Midbrain (tissue), 1 donor: Measurements from ENCODE around the gene SLX9.

Experiments
- DNase-seq: peaks from one replicate; lab custom pipeline; 2025; lab: John Stamatoyannopoulos, UW

SLX9 gene, protein sequence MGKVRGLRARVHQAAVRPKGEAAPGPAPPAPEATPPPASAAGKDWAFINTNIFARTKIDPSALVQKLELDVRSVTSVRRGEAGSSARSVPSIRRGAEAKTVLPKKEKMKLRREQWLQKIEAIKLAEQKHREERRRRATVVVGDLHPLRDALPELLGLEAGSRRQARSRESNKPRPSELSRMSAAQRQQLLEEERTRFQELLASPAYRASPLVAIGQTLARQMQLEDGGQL

DNA sequence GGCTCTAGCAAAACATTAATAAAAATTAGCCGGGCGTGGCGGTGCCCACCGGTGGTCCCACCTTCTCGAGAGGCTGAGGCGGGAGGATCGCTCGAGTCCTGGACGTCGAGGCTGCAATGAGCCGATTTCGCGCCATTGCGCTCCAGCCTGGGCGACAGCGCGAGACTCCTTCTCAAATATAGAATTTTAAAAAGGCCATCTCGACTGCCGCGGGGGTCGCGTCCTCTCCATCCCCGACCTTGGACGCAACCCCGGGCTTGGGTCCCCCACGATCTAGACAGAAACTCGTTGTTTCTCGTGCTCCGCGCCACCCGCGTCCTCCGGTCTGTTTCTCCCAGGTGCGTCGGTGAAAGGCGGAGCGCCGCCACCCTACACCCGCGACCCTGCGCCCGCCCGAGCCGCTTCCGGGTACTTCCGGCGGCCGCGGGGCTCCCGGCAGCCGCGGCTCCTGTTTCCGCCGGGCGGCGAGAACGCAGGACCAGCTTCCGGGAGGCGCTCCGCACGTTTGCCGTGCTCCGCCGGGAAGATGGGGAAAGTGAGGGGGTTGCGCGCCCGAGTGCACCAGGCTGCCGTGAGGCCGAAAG is at the start of gene SLX9:
Gene SLX9 (plus strand): TSS at position 498 of the 584 bp plus-strand sequence. CDS start 29 bp downstream, at position 527.
- peak; percentile 70 for DNase-seq

DNA sequence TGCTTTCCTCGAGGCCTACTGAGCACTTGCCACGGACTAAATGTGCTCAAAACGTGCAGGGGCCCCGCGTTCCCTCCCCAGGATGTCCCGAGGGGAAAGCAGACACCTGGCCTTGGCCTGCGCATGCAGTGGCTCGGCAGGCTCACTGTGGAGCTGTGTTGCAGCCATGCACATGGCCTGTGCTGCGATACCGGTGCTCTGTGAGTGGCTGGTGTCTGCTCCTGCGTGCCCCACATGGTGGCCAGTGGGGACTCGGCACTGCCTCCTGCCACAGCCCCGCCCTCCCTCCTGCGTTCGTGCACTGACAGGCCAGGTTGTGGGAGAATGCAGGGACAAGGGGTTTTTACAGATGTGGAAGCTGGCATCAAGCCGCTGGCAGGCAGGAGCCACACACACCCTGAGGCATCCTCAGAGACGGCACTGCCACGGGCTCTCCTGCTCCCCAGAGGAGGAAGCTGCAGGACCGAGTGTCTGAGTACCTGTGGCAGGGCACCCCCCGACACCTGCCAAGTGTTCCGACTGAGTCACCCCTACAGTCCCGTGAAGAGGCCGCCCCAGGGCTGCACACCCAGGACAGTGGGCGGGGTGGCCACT is 49.4 kb upstream of the SLX9 start:
- no peak for DNase-seq

DNA sequence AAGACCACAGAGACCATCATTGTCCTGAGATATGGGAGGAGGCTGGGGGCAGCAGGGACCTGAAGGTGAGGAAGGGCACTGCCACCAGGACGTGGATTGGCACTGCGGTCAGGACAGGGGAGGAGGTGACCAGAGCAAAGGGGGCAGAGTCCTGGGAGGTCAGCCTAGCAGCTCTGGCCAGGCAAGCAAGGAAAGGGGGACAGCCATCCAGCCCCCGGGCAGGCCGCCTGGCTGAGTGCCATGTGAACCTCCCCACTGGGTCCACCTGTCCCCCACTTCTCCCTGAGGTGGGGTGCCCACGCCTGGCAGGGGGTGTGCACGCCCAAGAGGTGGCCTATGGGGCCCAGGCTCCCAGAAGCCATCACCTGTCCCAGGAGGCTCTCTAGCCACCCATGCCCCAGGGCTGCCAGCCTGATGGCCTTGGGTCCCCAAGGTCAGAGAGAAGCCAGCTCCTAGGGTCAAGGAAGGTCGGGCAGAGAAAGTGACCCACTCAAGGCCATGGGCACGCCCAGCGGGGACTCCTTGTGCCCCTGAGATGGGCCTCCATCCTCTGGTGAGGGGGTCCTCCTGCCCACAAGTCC is 48.8 kb upstream of the SLX9 start:
- DNase-seq, result no peak

DNA sequence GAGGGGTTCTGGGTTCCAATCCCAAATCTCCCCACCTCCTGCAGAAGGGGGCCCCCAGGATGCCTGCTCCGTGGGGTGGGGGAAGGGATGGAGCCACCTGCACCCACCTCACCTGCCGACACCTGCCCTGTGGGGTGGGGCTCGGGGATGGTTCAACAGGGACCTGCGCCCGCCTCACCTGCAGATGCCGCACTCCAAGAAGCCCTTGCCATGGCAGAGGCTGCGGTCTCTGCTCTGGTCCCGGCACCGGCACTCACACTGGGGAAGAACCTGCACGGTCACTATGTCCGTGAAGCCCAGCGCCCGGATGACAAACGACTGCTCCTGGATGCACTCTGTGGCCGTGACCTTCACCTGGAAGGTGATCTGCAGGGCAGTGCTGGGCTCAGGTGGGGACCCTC is 48.2 kb upstream of the SLX9 start:
- no peak for DNase-seq

DNA sequence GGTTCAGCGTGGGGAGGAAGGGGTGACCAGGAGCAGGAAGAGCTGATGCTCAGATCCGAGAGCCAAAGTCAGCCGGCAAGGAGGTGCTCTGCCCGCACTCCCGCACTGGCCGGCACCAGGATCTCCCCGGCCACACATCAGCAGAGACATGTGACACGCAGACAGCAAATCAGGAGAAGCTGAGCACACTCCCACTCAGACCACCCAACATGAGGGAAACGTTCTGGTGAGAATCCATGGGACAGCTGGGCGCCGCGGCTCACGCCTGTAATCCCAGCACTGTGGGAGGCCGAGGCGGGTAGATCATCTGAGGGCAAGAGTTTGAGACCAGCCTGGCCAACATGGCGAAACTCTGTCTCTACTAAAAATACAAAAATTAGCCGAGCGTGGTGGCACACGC is 47.7 kb upstream of the SLX9 start:
- no peak for DNase-seq

DNA sequence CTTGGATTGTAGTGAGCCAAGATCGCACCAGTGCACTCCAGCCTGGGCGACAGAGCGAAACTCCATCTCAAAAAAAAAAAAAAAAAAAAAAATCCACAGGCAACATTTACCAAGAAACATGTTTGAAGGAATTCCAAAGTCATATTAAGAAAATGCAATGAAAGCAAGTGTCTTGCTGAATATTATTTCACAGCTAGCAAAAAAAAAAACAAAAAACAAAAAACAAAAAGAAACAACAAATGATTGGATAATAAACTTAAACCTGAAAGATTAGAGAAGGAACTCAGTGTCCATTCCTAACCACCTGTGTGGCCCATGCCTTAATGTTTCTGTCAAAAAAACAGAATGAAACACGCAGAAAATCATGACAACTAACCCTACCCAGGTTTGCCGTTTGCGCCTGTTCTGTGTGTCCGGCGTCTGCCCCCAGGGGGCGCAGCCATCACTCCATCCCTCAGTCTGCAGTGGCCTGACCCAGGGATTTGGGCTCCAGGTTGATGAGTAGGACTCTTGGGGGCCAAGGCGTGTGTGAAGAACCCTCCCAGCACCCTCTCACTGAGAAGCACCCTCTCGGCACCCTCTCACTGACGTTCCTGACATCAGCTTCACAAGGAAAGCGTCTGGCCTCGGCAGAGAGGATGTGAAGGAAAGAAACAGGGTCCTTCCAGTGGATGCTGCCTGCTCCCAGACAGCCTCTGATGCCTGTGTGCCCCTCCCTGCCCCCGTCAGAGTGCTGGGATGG is 47.1 kb upstream of the SLX9 start:
- DNase-seq, result peak; percentile 33

DNA sequence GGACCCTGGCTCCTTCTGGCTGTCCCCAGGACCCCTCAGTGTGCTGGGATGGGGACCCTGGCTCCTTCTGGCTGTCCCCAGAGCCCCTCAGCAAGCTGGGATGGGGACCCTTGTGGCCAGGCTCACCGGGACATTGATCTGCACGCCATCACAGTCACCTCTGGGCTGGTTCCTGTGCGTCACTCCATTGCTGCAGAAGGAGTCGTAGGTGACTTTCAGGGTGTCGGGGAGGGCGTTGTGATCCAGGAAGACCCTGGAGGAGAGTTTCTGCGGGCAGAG is 46.6 kb upstream of the SLX9 start:
- DNase-seq, result no peak

DNA sequence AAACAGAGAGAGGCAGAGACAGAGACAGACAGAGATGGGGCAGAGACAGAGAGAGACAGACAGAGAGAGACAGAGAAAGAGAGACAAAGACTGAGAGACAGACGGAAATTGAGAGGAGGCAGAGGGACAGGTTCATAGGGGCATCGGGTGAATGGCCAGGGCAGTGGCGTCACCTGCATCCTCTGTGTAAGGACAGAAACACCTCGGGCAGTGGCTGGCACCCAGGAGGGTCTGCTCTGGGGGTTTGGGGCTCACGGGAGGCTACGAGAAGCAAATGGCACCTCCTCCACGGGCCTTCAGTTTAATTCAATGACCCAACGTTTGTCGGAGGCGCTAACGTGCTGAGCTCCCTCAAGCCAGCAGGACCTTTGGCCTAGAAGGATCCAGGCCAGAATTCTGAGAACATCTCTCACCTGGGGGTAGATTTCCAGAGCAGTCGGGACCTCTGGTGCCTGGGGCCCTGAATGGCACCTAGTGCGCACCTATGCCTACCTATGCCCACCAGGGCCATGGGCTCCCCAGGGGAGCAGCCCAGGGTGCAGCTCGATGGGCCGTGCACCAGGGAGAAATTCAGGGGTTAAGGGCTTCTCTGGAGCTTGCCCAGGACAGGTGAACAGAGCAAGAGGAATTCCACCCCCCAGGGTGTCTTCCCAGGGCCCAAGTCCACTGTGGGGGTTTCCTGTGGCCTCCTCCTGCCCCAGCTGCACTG is 45.7 kb upstream of the SLX9 start:
- no peak for DNase-seq

DNA sequence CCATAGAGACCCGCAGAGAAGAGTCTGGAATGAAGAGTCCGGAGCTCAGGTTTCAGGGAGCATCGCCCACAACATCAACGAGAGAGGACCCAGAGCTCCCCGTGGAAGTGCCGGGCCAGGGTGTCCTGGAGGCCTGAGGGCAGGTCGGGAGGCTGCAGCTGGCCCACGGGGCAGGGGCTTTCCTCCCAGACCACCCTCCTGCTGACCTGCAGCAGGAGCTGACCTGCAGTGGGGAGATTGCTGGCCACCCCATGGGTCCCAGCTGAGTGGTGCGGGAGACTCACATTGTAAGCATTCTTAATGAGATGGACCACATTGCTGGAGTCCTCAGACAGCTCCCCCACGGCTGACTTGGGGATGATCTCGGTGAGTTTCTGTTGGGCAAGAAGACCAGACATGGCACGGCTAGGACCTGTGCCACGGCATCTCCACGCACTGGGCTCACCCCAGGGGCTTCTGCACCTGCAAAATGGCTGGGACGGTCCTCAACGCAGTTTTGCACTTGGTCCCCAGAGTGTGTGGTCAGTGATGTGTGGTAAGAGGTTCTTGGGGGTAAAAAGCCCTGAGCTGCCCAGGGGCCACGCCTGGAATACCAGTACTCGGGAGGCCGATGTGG is 45.0 kb upstream of the SLX9 start:
- no peak for DNase-seq

DNA sequence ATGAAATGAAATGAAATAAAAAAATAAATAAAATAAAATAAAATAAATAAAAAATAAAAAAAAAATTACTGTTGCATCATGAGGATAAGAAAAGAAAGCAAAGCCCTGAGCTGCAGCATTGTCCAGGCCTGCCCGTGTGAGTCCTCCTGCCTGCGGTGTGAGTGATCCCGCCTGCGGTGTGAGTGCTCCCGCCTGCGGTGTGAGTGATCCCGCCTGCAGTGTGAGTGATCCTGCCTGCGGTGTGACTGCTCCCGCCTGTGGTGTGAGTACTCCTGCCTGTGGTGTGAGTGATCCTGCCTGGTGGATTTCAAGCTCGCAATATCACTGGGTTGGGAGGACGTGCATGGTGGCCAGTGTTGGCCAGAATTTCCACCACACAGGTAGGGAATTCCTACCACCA is 44.0 kb upstream of the SLX9 start:
- DNase-seq, result no peak

DNA sequence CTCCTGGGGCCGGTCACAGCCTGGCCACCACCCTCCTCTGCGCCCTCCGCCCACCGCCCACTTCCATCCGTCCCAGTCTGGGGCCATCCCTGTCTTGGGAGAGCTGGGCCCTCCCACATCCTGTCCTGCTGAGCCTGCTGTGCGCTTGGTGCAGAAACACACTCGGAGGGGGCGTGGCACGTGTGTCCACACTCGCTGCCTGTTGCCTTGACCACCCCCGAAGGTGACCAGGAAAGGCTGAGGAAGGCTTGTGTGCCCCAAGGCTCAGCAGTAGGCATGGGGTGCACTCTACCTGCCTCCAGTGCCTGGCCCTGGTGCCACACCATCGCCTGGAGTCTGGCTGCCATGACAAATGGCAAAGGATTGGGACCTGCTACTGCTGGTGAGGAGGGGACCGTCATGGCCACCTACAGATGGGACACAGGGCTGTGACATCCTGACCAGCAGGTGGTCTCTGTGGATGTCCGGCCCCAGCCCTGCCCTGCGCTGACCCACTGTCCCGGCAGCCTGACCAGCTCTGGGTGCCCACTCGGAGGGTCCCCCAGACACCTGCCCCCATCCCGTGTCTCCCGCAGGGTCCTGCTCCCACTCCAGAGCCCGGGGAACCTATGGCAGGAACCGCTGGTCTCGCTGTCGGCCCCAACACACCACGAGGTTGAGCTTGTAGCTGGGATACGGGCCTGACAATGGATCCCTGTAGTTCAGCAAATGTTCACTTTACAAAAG is 43.1 kb upstream of the SLX9 start:
- no peak for DNase-seq

DNA sequence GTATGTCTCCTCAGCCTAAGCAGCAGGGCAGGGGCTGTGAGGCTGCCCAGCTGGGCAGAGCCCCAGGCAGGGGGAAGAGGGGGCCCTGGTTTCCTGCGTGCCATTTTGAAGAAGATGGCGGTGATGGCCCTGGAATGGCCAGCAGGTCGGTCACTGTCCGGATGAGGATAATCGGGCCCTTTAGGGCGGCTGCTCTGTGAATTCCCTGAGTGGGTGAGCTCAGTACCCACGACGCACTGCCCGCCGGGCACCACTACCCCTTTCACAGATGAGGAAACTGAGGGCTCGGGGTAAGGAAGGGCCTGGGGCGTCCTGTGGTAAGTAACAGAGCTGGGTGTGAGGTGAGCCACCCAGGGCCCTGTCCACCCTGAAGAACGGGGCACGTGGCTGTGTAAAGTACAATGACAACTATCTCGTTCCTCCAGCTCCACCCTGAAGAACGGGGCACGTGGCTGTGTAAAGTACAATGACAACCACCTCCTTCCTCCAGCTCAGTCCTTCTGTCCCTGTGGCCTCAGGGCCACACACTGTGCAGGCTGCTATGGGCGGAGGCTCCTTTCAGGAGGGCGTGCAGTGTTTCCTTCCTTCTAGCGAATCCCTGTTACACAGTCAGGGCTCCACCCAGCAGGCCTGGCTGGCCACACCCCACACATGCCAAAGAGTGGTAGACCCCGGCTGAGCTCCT is 42.4 kb upstream of the SLX9 start:
- DNase-seq, result no peak

DNA sequence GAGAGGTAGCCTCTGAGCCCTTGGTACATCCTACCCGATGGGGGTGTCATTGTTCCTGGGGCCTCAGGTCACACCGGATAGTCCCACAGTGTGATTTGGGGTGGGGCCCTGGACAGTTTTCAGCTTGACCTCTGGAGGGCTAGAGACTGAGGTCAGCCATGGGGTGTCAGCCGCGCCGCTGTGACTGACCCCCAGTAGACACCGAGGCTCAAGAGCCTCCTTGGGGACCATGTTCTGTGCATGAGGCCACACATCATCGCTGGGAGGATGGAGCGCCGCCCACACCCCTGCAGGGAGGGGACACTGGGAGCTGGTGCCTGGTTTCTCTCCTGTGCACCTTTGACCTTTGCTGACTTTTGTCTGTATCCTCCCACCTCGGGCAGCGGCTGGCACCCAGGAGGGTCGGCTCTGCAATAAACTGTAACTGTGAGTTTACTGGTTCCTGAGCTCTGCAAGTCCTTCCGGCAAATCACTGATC is 41.8 kb upstream of the SLX9 start:
- no peak for DNase-seq

DNA sequence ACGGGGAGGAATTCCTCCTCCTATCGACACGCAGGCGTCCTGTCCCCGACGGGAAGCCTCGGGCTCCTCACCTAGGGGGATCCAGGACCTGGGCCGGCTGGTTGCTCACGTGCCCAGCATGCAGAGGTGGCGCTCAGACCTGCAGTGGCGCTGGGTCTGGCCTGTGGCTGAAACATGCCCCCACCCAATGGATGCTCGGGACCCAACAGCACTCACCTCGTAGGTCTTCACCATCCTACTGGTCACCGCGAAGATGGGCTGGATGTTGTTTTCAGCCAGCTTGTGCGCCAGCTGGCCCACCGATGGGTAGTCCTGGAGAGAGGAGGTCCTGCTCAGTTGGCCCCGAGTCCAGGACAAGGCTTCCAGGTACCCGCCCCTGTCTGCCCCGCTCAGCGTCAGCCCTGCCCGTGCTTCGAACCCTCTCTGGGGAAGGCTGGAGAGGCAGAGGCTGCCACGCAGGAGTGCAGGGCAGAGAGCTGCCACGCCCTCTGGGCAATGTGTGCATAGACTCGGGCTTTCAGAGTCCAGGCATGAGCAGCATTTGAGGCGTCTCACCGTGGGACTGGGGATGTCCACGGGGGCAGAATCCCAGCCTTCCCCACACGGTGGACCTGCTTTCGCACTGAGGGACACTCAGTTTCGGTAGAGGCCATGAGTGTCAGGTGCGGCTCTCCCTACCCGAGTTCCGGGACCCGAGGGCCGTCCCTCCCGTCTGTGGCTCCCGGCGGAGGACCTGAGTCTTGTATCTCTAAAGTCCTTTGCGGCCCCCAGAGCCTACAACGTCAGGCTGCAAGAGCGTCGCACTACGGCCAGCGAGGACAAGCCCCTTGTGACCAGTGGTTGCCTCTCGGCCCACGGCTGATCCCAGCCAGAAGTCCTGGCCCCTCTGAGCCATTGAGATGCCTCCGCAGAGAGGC is 40.7 kb upstream of the SLX9 start:
- DNase-seq, result no peak

DNA sequence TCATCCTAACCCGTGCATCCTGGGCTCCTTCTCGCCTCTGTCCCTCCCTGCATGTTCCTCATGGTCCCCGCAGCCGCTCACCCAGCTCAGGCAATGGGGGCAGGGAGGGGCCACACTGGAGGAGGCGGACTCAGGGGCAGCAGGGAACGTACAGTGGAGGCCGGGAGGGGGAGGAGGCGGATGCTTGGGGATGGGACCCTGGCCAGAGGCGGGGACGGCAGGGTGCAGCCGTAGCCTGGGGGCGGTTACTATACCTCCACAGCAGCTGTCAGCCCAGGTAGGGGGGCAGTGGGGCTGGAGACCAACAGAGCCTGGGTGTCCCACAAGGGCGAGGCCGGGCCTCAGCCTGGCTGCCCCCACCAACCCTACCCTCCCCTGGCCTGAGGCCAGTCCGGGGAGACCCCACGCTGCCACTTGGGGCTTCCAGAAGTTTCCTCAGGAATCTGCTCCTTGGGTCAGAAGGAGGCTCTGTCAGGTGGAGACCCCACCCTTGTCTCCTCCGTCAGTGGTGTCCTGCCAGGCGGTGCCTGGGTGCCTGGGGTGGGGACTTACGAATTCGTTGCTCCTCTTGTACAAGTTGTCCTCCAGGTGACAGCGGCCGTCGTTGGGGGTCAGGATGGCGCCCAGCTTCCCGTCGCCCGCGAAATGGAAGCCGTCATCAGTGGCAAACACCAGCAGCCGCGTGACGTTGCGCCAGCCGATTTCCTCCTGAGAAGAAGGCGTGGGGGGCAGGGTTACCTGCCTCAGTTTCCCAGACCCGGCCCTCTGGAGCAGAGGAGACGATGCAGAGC is 39.9 kb upstream of the SLX9 start:
- DNase-seq, result no peak

DNA sequence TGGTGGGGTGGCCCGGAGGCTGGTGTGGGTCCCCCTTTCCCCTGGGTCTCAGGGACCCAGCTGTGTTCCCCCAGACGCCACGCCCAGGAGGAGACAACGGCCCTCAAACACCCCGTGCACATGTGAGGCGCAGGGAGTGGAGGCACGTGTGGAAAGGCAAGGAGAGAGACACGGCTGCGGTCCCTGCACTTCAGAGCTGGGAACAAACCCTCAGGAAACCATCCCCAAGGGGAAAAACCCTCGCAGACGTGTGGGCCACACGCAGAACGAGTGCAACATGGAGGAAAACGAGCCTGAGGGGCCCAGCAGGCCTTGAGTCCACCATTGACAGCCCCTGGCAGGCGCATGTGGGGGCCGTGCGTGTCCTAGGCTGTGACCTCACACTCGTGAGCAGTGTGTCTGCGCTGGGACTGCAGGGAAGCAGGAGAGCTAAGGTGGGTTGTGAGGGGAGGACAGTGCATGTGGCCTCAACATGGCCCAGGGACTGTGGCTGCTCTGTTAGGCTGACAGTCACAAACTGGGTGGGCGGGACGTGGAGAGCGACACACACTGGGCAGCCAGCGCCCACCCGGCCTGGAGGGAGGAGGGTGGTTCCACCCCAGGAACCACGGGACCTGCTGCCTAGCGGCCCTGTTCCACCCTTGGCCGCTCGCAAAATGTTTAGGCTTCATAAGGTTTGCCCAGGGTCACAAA is 39.1 kb upstream of the SLX9 start:
- DNase-seq, result no peak

DNA sequence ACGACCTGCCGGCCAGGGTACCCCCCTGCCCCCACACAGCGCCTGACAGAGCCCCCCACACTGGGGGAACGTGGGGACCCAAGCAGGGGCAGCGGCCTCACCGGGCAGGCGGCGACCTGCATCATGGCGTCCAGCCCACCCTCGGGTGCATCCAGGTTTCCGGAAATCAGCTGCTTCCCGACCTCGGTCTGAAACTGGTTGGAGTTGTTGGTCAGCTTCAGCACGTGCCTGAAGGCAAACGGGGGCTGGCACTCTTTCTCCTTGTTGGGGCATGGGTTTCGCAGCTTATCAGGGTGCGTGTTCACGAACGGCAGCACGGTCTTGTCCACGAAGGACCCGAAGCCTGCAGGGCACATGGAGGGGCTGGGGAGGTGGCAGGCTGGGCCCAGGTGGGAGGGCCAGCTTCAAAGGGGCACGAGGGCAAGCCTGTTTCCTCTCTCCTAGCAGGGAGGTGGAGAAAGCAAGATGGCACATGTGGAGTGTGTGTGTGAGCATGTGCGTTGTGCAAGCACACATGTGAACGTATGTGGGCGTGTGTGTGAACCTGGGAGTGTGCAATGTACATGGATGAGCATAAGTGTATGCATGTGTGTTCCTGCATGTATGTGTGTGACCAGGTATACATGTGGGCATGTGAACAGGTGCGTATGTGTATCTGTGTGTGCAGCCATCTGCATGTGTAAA is 38.3 kb upstream of the SLX9 start:
- DNase-seq, result no peak
